SK-N-MC (cell line): Measurements from ENCODE around the gene STATH.

ENCODE experiments used
- EZH2 ChIP-seq: fragments of 200-600 bp; sonication (generic); IDR thresholded peaks from one replicate; pipeline ENCODE4 v1.6.1; 2017; ENCODE audit warnings: antibody characterized with exemption
- POLR2AphosphoS5 ChIP-seq: IDR thresholded peaks from 2 replicates; pipeline ENCODE4 v1.6.1; 2012; ENCODE audit warnings: mild to moderate bottlenecking, low read depth, low read length, borderline replicate concordance

- no peak for TF ChIP-seq POLR2AphosphoS5
- no peak for TF ChIP-seq EZH2
Measured at GRCh38 chr4:69995526-69996016, at the start of gene STATH.
